ENCODE measurements around the gene TFE3.

Gene TFE3

GRCh38 chrX:49059201-49059600 is 16.0 kb upstream of the TFE3 start:
- peak overlapping the region; percentile 74 for H3K4me3 ChIP-seq (ENCODE audit: low read length)
- peak overlapping the region; percentile 44; the same call in 1 of the 2 replicates for H3K27ac ChIP-seq (ENCODE audit: low read length)
- peaks cover 14% of the 10 kb centered on the region for H3K79me2 ChIP-seq (ENCODE audit: low read length)
- peak overlapping the region; percentile 61; the same call in 1 of the 2 replicates for H2AFZ ChIP-seq (ENCODE audit: low read length)
- no peaks in the 10 kb centered on the region for H3K27me3 ChIP-seq (replicated peaks; ENCODE audit: insufficient read depth, low read length)
- peak overlapping the region; percentile 73 for H3K4me2 ChIP-seq (ENCODE audit: low read depth, low read length)
- peak overlapping the region; percentile 65 for H3K9ac ChIP-seq (ENCODE audit: low read length)
- H3K9me3 ChIP-seq (replicated peaks; ENCODE audit: insufficient read depth, low read length), result no peaks in the 10 kb centered on the region
- no peaks in the 10 kb centered on the region for H3K4me1 ChIP-seq (ENCODE audit: low read length)
- no peaks in the 10 kb centered on the region for H4K20me1 ChIP-seq (ENCODE audit: insufficient read depth, low read length)
- no peaks in the 10 kb centered on the region for H3F3A ChIP-seq (ENCODE audit: insufficient read depth, low read length)
- no peak for DNase-seq
- TF ChIP-seq CTCF (IDR thresholded peaks at IDR 0.05; ENCODE audit: low read length) (no peak), EZH2phosphoT487 (IDR thresholded peaks at IDR 0.05; ENCODE audit: low read length) (no peak), EZH2 (optimal IDR thresholded peaks at IDR 0.05; ENCODE audit: low read depth, low read length) (no peak)
- H3K36me3 ChIP-seq (replicated peaks; ENCODE audit: insufficient read depth, low read length), result no peaks in the 10 kb centered on the region
- no peaks in the 10 kb centered on the region for H3K9me2 ChIP-seq (replicated peaks; ENCODE audit: insufficient read depth, low read length)

- Histone ChIP-seq H3K27ac (ENCODE audit: low read length) (peak within 1 kb of the TSS; percentile 44; the same call in 1 of the 2 replicates), H3K4me1 (ENCODE audit: low read length) (no peaks in the 10 kb centered on the region), H3K27me3 (replicated peaks; ENCODE audit: insufficient read depth, low read length) (no peaks in the 10 kb centered on the region), H3K4me2 (ENCODE audit: low read depth, low read length) (peak within 1 kb of the TSS; percentile 73), H3K9me3 (replicated peaks; ENCODE audit: insufficient read depth, low read length) (no peaks in the 10 kb centered on the region), H3K9ac (ENCODE audit: low read length) (peak within 1 kb of the TSS; percentile 65), H4K20me1 (ENCODE audit: insufficient read depth, low read length) (no peaks in the 10 kb centered on the region), H3K79me2 (ENCODE audit: low read length) (peaks cover 14% of the 10 kb centered on the region), H3K36me3 (replicated peaks; ENCODE audit: insufficient read depth, low read length) (no peaks in the 10 kb centered on the region), H3K9me2 (replicated peaks; ENCODE audit: insufficient read depth, low read length) (no peaks in the 10 kb centered on the region), H3F3A (ENCODE audit: insufficient read depth, low read length) (no peaks in the 10 kb centered on the region), H2AFZ (ENCODE audit: low read length) (peak within 1 kb of the TSS; percentile 61), H3K4me3 (ENCODE audit: low read length) (peak within 1 kb of the TSS; percentile 74)
- peak; percentile 59 for DNase-seq
- TF ChIP-seq EZH2phosphoT487 (IDR thresholded peaks at IDR 0.05; ENCODE audit: low read length), result no peak
- no peak for TF ChIP-seq EZH2 (optimal IDR thresholded peaks at IDR 0.05; ENCODE audit: low read depth, low read length)
- no peak for TF ChIP-seq CTCF (IDR thresholded peaks at IDR 0.05; ENCODE audit: low read length)
These were observed 15.6 kb upstream of the TFE3 start, which contains the start of gene CCDC120 for GRCh38 chrX:49058794-49059193. CCDC120 (plus strand) TSS chrX:49058999; CDS start chrX:49062042, 3,043 bp downstream.

GRCh38 chrX:49054073-49054762 is 11.1 kb upstream of the TFE3 start:
- Histone ChIP-seq H3K9ac (ENCODE audit: low read length) (no peak overlapping the region), H3F3A (ENCODE audit: insufficient read depth, low read length) (no peaks in the 10 kb centered on the region), H3K4me1 (ENCODE audit: low read length) (no peaks in the 10 kb centered on the region), H3K27me3 (replicated peaks; ENCODE audit: insufficient read depth, low read length) (no peaks in the 10 kb centered on the region), H3K36me3 (replicated peaks; ENCODE audit: insufficient read depth, low read length) (no peaks in the 10 kb centered on the region), H3K4me3 (ENCODE audit: low read length) (peak overlapping the region; percentile 57), H3K9me3 (replicated peaks; ENCODE audit: insufficient read depth, low read length) (no peaks in the 10 kb centered on the region), H3K4me2 (ENCODE audit: low read depth, low read length) (peak overlapping the region; percentile 74; the same call in 1 of the 2 replicates), H4K20me1 (ENCODE audit: insufficient read depth, low read length) (no peaks in the 10 kb centered on the region), H2AFZ (ENCODE audit: low read length) (no peak overlapping the region; the same call in 1 of the 2 replicates), H3K9me2 (replicated peaks; ENCODE audit: insufficient read depth, low read length) (no peaks in the 10 kb centered on the region), H3K79me2 (ENCODE audit: low read length) (peaks cover 6% of the 10 kb centered on the region), H3K27ac (ENCODE audit: low read length) (no peak overlapping the region)
- no peak for DNase-seq
- no peak for TF ChIP-seq EZH2phosphoT487 (IDR thresholded peaks at IDR 0.05; ENCODE audit: low read length)
- TF ChIP-seq CTCF (IDR thresholded peaks at IDR 0.05; ENCODE audit: low read length), result no peak
- no peak for TF ChIP-seq EZH2 (optimal IDR thresholded peaks at IDR 0.05; ENCODE audit: low read depth, low read length)
